Rectal smooth muscle tissue (tissue), 1 donor: Measurements from ENCODE around the gene SMARCC2.

ENCODE experiments used
- H3K27ac ChIP-seq: one replicate; pipeline ENCODE4 v1.7.0; 2013; ENCODE audit warnings: low read depth, low read length, inconsistent platforms
- H3K27me3 ChIP-seq: one replicate; pipeline ENCODE4 v1.7.0; 2013; ENCODE audit warnings: low read length; ENCODE audit not compliant: control insufficient read depth, insufficient read depth
- H3K36me3 ChIP-seq: one replicate; pipeline ENCODE4 v1.7.0; 2013; ENCODE audit warnings: low read length; ENCODE audit not compliant: control insufficient read depth, insufficient read depth
- H3K4me1 ChIP-seq: one replicate; pipeline ENCODE4 v1.7.0; 2013; ENCODE audit warnings: low read length; ENCODE audit not compliant: control insufficient read depth, insufficient read depth
- H3K4me3 ChIP-seq: one replicate; pipeline ENCODE4 v1.7.0; 2013; ENCODE audit warnings: low read length
- H3K9ac ChIP-seq: one replicate; pipeline ENCODE4 v1.7.0; 2013; ENCODE audit warnings: low read length

Gene SMARCC2

DNA sequence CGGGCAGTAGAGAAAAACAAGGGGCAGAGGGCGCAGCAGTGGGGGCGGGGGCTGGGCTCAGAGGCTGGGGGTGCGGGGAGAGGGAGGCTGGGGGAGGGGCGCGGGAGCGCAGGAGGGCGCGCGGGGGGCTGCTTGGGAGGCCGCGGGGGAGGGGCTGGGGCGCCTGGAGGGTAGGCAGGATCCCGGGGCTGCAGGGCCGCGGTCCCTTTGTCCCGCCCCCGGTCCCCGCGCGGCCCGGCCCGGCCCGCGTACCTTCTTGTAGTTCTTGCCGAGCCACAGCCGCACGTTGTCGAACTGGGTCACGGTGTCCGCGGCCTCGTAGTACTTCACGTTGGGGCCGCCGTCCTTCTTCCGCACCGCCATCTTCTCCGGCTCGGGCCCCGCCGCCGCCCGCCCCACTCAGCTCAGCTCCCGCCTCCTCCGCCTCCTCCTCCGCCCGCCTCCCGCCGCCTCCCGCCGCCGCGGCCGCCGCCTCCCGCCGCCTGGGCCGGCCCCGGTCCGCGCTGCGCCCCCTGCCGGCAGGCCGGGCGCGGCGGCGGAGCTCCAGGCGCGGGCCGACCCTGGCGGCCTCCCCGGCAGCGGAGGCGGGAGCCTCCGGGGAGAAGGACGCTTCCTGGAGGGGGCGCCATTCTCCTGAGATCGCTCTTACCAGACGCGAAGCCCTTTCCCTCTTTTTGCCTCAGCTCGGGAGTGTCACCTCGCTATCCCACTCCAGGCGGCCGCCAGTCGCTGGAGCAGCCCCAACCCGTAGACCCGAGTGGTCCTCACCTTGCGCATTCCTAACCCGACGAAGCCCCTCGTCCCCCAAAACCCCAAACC lies at the start of gene SMARCC2:
Gene SMARCC2, minus strand, starts transcription at position 385 of the 819 bp plus-strand sequence. Its CDS starts 22 bp downstream, at position 363.
- no peaks in the 10 kb centered on the region for H3K27me3 ChIP-seq
- peak within 1 kb of the TSS; percentile 75 for H3K9ac ChIP-seq
- H3K36me3 ChIP-seq: peaks cover 7% of the 10 kb centered on the region
- H3K4me3 ChIP-seq: peak within 1 kb of the TSS; percentile 85
- H3K27ac ChIP-seq: peak within 1 kb of the TSS; percentile 85
- H3K4me1 ChIP-seq: peaks cover 8% of the 10 kb centered on the region

DNA sequence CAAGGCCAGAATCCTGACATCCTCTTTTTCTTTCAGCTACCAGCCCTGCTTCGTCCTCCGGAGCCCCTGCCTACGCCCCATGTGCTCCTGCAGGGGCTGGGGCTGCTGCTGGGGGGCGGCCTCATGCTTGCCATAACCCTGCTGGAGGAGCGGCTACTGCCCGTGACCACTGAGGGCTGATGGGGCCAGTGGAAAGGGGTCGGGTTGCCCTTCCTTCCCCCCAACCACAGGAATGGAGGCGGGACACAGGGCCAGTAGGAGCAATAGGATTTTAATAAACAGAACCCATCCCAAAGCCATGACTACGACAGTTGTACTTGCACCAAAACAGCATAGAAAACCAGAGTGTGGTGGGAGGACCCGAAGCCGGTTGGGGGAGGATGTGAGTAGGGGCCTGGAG lies 48.3 kb upstream of the SMARCC2 start:
- H3K4me3 ChIP-seq: no peak overlapping the region
- H3K36me3 ChIP-seq: peaks cover 22% of the 10 kb centered on the region
- H3K4me1 ChIP-seq: no peaks in the 10 kb centered on the region
- H3K9ac ChIP-seq: no peak overlapping the region
- H3K27ac ChIP-seq: no peak overlapping the region
- no peaks in the 10 kb centered on the region for H3K27me3 ChIP-seq

- Histone ChIP-seq H3K36me3 (peaks cover 17% of the 10 kb centered on the region), H3K27me3 (no peaks in the 10 kb centered on the region)
Measured at GRCh38 chr12:56236985-56237384, 47.7 kb upstream of the SMARCC2 start.

DNA sequence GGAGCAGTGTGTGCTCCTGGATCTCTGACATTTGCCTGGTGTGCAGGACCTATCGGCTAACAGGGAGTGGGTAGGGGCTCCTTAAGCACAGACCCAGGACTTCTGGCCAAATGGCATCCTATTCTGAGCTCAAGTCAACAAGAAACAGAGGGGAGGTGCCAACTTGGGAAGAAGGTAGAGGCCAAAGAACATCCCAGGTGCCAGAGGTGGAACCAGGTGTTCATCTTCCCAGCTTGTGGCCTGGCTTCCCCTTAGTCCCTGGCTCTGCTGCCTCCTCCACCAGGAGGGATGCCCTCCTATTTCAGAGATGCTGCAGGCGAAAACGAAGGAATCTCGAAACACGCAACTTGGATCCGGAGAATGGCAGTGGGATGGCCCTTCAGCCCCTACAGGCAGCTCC lies 46.8 kb upstream of the SMARCC2 start:
- no peak overlapping the region for H3K4me3 ChIP-seq
- H3K36me3 ChIP-seq: peaks cover 14% of the 10 kb centered on the region
- H3K27ac ChIP-seq: no peak overlapping the region
- no peaks in the 10 kb centered on the region for H3K27me3 ChIP-seq
- no peaks in the 10 kb centered on the region for H3K4me1 ChIP-seq
- H3K9ac ChIP-seq: no peak overlapping the region

More at GRCh38 chr12:56236985-56237384, 47.7 kb upstream of the SMARCC2 start:
- Histone ChIP-seq H3K9ac (no peak overlapping the region), H3K4me3 (no peak overlapping the region), H3K27ac (no peak overlapping the region), H3K4me1 (no peaks in the 10 kb centered on the region)

DNA sequence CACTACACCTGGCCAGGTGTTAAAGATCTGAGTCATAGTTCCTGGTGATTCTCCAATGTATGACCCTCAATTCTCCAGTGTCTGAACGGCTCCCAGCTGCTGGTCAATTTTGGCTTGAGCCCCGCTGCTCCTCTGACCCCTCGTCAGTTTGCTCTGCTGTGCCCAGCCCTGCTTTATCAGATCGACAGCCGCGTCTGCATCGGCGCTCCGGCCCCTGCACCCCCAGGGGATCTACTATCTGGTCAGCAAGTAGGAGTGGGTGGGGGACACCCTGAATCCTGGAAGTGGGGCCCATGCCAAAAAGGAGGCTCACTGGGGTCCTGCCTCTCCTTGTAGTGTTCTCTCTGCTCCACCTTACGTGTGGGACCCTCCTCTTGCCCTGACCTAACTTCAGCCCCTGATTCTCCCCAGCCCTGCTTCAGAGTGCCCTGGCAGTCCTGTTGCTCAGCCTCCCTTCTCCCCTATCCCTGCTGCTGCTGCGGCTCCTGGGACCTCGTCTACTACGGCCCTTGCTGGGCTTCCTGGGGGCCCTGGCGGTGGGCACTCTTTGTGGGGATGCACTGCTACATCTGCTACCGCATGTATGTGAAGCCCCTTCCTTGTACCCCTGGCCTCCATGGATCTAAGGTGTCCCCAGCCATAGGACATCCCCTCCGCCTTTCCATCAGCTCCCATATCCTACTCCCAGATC lies 45.6 kb upstream of the SMARCC2 start:
- no peak overlapping the region for H3K27ac ChIP-seq
- no peaks in the 10 kb centered on the region for H3K4me1 ChIP-seq
- H3K27me3 ChIP-seq: no peaks in the 10 kb centered on the region

GRCh38 chr12:56231184-56231582 lies 41.9 kb upstream of the SMARCC2 start:
- H3K4me1 ChIP-seq: no peaks in the 10 kb centered on the region
- no peaks in the 10 kb centered on the region for H3K36me3 ChIP-seq
- H3K27me3 ChIP-seq: no peaks in the 10 kb centered on the region
- peak overlapping the region; percentile 63 for H3K4me3 ChIP-seq
- no peak overlapping the region for H3K27ac ChIP-seq
- no peak overlapping the region for H3K9ac ChIP-seq

More for the DNA sequence above, 45.6 kb upstream of the SMARCC2 start:
- Histone ChIP-seq H3K9ac (no peak overlapping the region), H3K4me3 (no peak overlapping the region), H3K36me3 (peaks cover 14% of the 10 kb centered on the region)

GRCh38 chr12:56230432-56231183 lies 41.3 kb upstream of the SMARCC2 start:
- H3K27me3 ChIP-seq: no peaks in the 10 kb centered on the region
- peak overlapping the region; percentile 63 for H3K4me3 ChIP-seq
- no peaks in the 10 kb centered on the region for H3K4me1 ChIP-seq
- no peaks in the 10 kb centered on the region for H3K36me3 ChIP-seq
- H3K27ac ChIP-seq: no peak overlapping the region
- H3K9ac ChIP-seq: no peak overlapping the region

- peak within 1 kb of the TSS; percentile 63 for H3K4me3 ChIP-seq
- H3K27ac ChIP-seq: no peak within 1 kb of the TSS
- no peak within 1 kb of the TSS for H3K9ac ChIP-seq
- no peaks in the 10 kb centered on the region for H3K27me3 ChIP-seq
- H3K4me1 ChIP-seq: no peaks in the 10 kb centered on the region
- H3K36me3 ChIP-seq: no peaks in the 10 kb centered on the region
Measured at GRCh38 chr12:56229916-56230431, 40.7 kb upstream of the SMARCC2 start, which contains the start of gene SLC39A5. SLC39A5 (plus strand) TSS chr12:56230051; CDS start chr12:56231275, 1,224 bp downstream.

GRCh38 chr12:56229082-56229481 lies 39.8 kb upstream of the SMARCC2 start:
- H3K4me3 ChIP-seq: no peak overlapping the region
- H3K36me3 ChIP-seq: no peaks in the 10 kb centered on the region
- no peak overlapping the region for H3K27ac ChIP-seq
- no peaks in the 10 kb centered on the region for H3K4me1 ChIP-seq
- H3K9ac ChIP-seq: no peak overlapping the region
- H3K27me3 ChIP-seq: no peaks in the 10 kb centered on the region

DNA sequence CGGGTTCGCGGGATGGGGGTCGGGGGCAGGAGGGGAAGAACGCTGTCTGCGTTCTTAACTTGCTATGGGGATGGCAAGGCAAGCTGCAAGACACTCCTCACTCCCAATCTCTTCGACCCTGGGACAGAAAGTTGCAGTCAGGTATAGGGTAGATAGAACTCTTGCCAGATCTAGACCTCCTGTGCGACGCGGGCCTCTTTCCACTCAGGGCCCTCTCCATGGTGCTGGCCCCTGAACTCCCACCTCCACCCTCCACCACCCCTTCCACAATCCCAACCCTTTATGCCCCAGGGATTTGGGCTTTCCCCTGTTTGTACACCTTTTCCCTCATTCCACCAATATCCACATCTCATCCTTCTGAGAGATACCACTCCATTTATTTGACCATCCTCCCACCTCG lies 35.7 kb upstream of the SMARCC2 start:
- peak overlapping the region; percentile 92 for H3K9ac ChIP-seq
- H3K4me3 ChIP-seq: peak overlapping the region; percentile 59
- H3K27me3 ChIP-seq: no peaks in the 10 kb centered on the region
- H3K27ac ChIP-seq: peak overlapping the region; percentile 68
- no peaks in the 10 kb centered on the region for H3K36me3 ChIP-seq
- peaks cover 20% of the 10 kb centered on the region for H3K4me1 ChIP-seq

DNA sequence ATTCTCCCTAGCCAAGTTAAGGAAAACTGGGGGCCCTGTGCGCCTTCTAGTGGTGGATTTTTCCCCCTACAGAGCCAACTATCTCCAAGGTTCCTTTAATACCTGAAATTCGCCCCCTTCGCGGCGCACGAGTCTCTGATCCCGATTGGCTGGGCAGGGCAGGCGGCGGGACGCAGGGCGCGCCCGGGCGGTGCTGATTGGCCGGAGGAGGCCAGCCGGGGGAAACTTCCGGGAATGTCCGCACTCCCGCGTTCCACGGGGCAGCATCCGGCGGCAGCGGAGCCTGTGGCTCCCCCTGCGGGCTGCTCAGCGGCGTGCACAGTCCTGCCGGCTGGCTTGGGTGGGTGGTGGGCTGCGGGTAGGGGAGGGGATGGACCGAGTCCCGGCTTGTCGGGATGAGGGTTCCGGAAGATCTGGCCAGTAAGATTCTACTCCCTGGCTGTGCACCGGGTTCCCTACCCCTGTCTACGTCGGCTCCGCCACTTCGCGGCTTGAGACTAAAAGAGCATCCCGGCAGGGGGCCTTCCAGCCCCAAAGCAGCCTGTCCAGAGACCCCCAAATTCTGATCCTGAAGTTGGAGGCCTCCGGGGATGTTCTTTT lies 34.9 kb upstream of the SMARCC2 start, which contains the start of gene NABP2:
Gene NABP2, plus strand, starts transcription at position 241 of the 600 bp plus-strand sequence. CDS start 515 bp downstream, outside the sequence.
- H3K36me3 ChIP-seq: no peaks in the 10 kb centered on the region
- peak within 1 kb of the TSS; percentile 92 for H3K9ac ChIP-seq
- peak within 1 kb of the TSS; percentile 83 for H3K27ac ChIP-seq
- no peaks in the 10 kb centered on the region for H3K27me3 ChIP-seq
- peaks cover 20% of the 10 kb centered on the region for H3K4me1 ChIP-seq
- peak within 1 kb of the TSS; percentile 72 for H3K4me3 ChIP-seq
